ENCODE data around the gene PSME3. TPM values are rescaled to one million over a fixed set of nuclear protein-coding genes. Genes with fewer than 3 reads are reported as not detected.
"Not testable (repeated sequence)": the region's sequence is repeated elsewhere in the genome, so short reads cannot be mapped to it uniquely, and the experiment has no call there.

The PSME3 gene
- total RNA-seq, 1 donor from 2014 or later = 70.0 TPM

DNA sequence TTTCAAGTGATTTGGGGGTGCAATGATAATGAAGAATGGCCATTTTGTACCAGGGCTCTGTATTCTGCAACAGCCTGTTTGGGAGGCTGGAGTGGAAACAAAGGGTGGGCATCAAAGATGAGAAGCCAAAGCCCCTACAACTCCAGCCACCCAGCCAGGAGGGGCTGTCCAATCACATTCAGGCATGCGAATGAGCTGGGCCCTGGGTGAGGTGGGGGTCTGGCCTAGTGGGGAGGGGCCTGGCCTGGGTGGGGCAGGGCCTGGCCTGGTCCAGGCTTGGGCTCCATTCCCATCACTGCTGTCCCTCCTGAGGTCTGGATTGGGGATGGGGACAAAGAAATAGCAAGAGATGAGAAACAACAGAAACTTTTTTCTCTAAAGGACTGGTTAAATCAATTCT, 24.2 kb downstream of the PSME3 start:
- Histone ChIP-seq H3K27me3 (no peaks in the 10 kb centered on the region), H3K4me1 (no peaks in the 10 kb centered on the region), H3K9me3 (no peaks in the 10 kb centered on the region), H3K36me3 (no peaks in the 10 kb centered on the region), H3K27ac (no peak overlapping the region), H3K4me3 (no peak overlapping the region)
- TF ChIP-seq POLR2AphosphoS5 (IDR thresholded peaks at IDR 0.05; ENCODE audit: insufficient read depth in 1 of 2, low read depth in 1 of 2) (no peak), POLR2A (IDR thresholded peaks at IDR 0.05) (no peak)
- TF ChIP-seq, protein P1, sequence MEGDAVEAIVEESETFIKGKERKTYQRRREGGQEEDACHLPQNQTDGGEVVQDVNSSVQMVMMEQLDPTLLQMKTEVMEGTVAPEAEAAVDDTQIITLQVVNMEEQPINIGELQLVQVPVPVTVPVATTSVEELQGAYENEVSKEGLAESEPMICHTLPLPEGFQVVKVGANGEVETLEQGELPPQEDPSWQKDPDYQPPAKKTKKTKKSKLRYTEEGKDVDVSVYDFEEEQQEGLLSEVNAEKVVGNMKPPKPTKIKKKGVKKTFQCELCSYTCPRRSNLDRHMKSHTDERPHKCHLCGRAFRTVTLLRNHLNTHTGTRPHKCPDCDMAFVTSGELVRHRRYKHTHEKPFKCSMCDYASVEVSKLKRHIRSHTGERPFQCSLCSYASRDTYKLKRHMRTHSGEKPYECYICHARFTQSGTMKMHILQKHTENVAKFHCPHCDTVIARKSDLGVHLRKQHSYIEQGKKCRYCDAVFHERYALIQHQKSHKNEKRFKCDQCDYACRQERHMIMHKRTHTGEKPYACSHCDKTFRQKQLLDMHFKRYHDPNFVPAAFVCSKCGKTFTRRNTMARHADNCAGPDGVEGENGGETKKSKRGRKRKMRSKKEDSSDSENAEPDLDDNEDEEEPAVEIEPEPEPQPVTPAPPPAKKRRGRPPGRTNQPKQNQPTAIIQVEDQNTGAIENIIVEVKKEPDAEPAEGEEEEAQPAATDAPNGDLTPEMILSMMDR (IDR thresholded peaks at IDR 0.05) = no peak
- no peak for DNase-seq (ENCODE audit: extremely low spot score in 2 of 2)
- intact Hi-C loops (cut with DNase I) = no loop called here

DNA sequence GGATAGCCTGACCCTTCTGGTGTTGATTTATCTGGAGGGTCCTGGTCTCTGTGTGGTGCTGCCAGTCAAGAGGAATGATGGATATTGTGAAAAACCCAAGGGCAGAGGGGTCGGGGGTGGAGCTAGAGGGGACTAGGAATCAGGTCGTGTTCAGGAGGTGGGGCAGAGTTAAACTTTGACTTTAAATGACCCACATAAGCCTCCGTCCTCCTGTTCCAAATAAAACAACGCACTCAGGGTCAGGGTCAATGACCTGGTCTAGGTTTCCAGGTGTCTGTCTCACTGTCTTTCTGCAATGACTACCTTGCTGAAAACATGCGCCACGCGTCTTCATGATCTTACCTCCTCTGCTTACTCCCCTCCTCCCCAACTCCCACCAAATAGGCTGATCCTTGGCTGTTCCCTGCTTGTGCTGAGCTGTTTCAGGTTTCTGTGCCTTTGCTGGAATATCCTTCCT, 32.5 kb downstream of the PSME3 start:
- DNase-seq (ENCODE audit: extremely low spot score in 2 of 2) = no peak
- intact Hi-C loops (cut with DNase I) = no loop called here
- Histone ChIP-seq H3K4me3 (no peak overlapping the region), H3K4me1 (peaks cover 7% of the 10 kb centered on the region), H3K27me3 (no peaks in the 10 kb centered on the region), H3K36me3 (no peaks in the 10 kb centered on the region), H3K9me3 (no peaks in the 10 kb centered on the region), H3K27ac (no peak overlapping the region)
- TF ChIP-seq, protein P1 (IDR thresholded peaks at IDR 0.05) = no peak
- no peak for TF ChIP-seq POLR2AphosphoS5 (IDR thresholded peaks at IDR 0.05; ENCODE audit: insufficient read depth in 1 of 2, low read depth in 1 of 2)
- TF ChIP-seq POLR2A (IDR thresholded peaks at IDR 0.05) = no peak

DNA sequence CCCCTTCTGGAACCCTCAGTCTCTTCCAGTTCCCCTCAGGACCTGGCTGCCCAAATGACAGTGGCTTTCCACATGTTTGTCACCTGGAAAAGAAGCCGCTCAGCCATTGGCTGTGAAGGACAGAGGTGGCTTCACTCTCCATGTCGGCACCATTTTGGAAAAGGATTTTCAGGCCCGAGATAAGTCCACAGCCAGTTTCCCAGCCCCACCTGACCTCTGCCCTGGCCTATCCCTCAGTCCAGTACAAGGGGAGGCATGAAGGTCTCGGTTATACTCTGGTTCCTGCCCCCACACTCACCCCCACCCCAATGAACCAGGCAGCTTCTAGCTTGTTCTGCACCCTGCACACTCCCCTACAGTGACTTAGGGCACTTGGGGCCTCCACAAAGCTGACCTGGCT, 33.0 kb downstream of the PSME3 start:
- no peak overlapping the region for H3K4me3 ChIP-seq
- TF ChIP-seq, protein P1 (IDR thresholded peaks at IDR 0.05) = no peak
- no peak for TF ChIP-seq POLR2AphosphoS5 (IDR thresholded peaks at IDR 0.05; ENCODE audit: insufficient read depth in 1 of 2, low read depth in 1 of 2)
- no peak for TF ChIP-seq POLR2A (IDR thresholded peaks at IDR 0.05)
- H3K27me3 ChIP-seq = no peaks in the 10 kb centered on the region
- H3K27ac ChIP-seq = no peak overlapping the region
- no peaks in the 10 kb centered on the region for H3K36me3 ChIP-seq
- H3K9me3 ChIP-seq = no peaks in the 10 kb centered on the region
- H3K4me1 ChIP-seq = peaks cover 7% of the 10 kb centered on the region
- DNase-seq (ENCODE audit: extremely low spot score in 2 of 2) = no peak
- intact Hi-C loops (cut with DNase I) = no loop called here

DNA sequence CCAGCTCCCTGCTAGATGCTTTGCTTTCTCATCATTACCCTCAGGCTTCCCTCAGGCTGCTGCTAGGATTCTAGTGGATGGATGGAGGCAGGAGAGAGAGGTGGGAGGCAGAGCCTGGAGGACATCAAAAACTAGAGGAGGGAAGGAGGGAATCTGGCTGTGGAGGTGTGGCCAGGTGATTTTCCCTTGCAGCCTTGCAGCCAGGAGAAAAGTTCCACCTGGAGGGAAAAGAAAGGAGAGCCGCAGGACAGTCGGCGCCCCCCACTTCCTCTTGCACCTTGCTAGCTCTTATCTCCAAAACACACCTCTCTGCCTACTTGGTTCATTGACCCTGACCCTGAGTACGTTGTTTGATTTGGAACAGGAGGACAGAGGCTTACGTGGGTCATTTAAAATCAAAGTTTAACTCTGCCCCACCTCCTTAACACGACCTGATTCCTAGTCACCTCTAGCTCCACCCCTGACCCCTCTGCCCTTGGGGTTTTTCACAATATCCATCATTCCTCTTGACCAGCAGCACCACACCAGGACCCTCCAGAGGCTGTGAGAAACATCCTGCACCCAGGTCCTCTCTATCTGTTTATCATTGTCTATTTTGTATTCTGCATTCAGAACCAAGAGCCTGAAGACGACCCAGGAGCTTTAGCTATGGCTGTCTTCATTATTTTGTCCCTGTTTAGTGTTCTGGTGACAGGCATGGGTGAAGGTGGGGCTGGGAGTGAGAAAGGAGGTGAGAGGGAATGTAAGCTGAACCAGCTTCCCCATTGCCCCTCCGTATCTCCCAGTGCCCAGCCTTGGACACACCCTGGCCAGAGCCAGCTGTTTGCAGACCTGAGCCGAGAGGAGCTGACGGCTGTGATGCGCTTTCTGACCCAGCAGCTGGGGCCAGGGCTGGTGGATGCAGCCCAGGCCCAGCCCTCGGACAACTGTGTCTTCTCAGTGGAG, 33.7 kb downstream of the PSME3 start:
- no peaks in the 10 kb centered on the region for H3K9me3 ChIP-seq
- H3K27me3 ChIP-seq = no peaks in the 10 kb centered on the region
- intact Hi-C loops (cut with DNase I) = no loop called here
- TF ChIP-seq POLR2A (IDR thresholded peaks at IDR 0.05) (no peak), POLR2AphosphoS5 (IDR thresholded peaks at IDR 0.05; ENCODE audit: insufficient read depth in 1 of 2, low read depth in 1 of 2) (no peak)
- TF ChIP-seq, protein P1 (IDR thresholded peaks at IDR 0.05) = no peak
- no peaks in the 10 kb centered on the region for H3K36me3 ChIP-seq
- no peak overlapping the region for H3K27ac ChIP-seq
- no peak for DNase-seq (ENCODE audit: extremely low spot score in 2 of 2)
- H3K4me1 ChIP-seq = peaks cover 7% of the 10 kb centered on the region
- no peak overlapping the region for H3K4me3 ChIP-seq

DNA sequence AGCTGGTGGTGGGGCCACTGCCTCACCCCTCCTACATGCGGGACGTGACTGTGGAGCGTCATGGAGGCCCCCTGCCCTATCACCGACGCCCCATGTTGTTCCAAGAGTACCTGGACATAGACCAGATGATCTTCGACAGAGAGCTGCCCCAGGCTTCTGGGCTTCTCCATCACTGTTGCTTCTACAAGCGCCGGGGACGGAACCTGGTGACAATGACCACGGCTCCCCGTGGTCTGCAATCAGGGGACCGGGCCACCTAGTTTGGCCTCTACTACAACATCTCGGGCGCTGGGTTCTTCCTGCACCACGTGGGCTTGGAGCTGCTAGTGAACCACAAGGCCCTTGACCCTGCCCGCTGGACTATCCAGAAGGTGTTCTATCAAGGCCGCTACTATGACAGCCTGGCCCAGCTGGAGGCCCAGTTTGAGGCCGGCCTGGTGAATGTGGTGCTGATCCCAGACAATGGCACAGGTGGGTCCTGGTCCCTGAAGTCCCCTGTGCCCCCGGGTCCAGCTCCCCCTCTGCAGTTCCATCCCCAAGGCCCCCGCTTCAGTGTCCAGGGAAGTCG, 34.6 kb downstream of the PSME3 start:
- H3K9me3 ChIP-seq; H3K27me3 ChIP-seq; DNase-seq (ENCODE audit: extremely low spot score in 2 of 2); H3K36me3 ChIP-seq; H3K27ac ChIP-seq; H3K4me3 ChIP-seq; intact Hi-C loops (cut with DNase I); H3K4me1 ChIP-seq: not testable (repeated sequence)

All from vagina (tissue), 2 donors.